Measurements from ENCODE around the gene MAPK8IP2. TPM values are rescaled to one million over a fixed set of nuclear protein-coding genes. Genes with fewer than 3 reads are reported as not detected.

The MAPK8IP2 gene
- total and polyA plus RNA-seq, 10 of the 15 experiments (the other 5 are each of a cell fraction or from before 2014, with no cell fraction given): 0.01 to 0.13 (median 0.06) TPM; not detected in 4

DNA sequence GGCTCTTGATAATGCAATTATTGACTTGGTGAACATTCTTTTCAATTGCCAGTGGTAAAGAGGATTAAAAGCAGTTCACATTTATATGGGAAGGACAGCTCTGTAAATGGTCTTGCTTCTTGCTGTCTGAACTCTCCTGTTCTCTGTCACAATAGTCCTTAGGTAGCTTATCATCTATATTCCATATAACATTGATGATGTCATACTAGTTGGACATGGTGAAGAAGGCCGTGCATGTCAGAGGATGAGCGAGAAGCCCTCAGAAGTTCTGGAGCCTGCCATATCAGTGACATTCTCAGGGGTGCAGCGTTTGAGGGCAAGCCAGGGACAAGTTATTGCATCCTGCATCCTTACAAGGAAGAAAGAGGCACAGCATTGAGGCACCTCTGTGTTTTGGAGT is 15.4 kb upstream of the MAPK8IP2 start:
- ATAC-seq: no peak
- H3K27ac ChIP-seq (ENCODE audit: control insufficient read depth, insufficient read depth): no peak overlapping the region
- no peaks in the 10 kb centered on the region for H3K9me3 ChIP-seq (replicated peaks; ENCODE audit: control insufficient read depth, insufficient read depth, low read length)
- H3K4me3 ChIP-seq: no peak overlapping the region
- SMC1A ChIA-PET (ENCODE audit: uncharacterized antibody, unreplicated experiment): no interaction called here
- RAD21 ChIA-PET (ENCODE audit: unreplicated experiment): no interaction called here
- BruUV-seq (replicated peaks): no TSS peak
- no peaks in the 10 kb centered on the region for H3K27me3 ChIP-seq (replicated peaks in 1 of 2; ENCODE audit: control insufficient read depth in 2 of 2, insufficient read depth in 2 of 2, low read length in 1 of 2)
- peaks cover 8% of the 10 kb centered on the region for H3K4me1 ChIP-seq (ENCODE audit: control insufficient read depth, insufficient read depth, low read length)
- intact Hi-C loops (cut with micrococcal nuclease; ENCODE audit: unreplicated experiment): no loop called here
- DNase-seq (ENCODE audit: low read depth, low spot score): no peak
- POLR2A ChIA-PET: no interaction called here
- peaks cover 20% of the 10 kb centered on the region for H3K79me2 ChIP-seq (ENCODE audit: control insufficient read depth, insufficient read depth, low read length)
- no peak overlapping the region for H3K9ac ChIP-seq (ENCODE audit: control insufficient read depth, insufficient read depth, low read length)
- in situ Hi-C loops (cut with MboI): no loop called here
- H4K20me1 ChIP-seq (ENCODE audit: control insufficient read depth, insufficient read depth): no peaks in the 10 kb centered on the region
- CTCF ChIA-PET: interaction anchor here (0.8 to 1.4 kb wide), 2 partner anchors 35 to 115 kb away, joined by 3 to 4 read pairs; no protein-coding TSS in a partner anchor
- H3K4me2 ChIP-seq (ENCODE audit: control insufficient read depth, insufficient read depth): no peak overlapping the region
- no peaks in the 10 kb centered on the region; a peak in 1 of 4 replicates for H3K36me3 ChIP-seq (ENCODE audit: control insufficient read depth in 2 of 2, insufficient read depth in 2 of 2, low read length in 1 of 2)
- FAIRE-seq: no peak
- H2AFZ ChIP-seq (ENCODE audit: control insufficient read depth, low read depth, low read length): no peak overlapping the region
- WGBS (ENCODE audit: insufficient coverage, insufficient replicate concordance, low lambda C conversion rate, missing lambda C conversion rate): 76% methylated on average over 3 of the region's 3 CpGs
- TF ChIP-seq, protein P1, sequence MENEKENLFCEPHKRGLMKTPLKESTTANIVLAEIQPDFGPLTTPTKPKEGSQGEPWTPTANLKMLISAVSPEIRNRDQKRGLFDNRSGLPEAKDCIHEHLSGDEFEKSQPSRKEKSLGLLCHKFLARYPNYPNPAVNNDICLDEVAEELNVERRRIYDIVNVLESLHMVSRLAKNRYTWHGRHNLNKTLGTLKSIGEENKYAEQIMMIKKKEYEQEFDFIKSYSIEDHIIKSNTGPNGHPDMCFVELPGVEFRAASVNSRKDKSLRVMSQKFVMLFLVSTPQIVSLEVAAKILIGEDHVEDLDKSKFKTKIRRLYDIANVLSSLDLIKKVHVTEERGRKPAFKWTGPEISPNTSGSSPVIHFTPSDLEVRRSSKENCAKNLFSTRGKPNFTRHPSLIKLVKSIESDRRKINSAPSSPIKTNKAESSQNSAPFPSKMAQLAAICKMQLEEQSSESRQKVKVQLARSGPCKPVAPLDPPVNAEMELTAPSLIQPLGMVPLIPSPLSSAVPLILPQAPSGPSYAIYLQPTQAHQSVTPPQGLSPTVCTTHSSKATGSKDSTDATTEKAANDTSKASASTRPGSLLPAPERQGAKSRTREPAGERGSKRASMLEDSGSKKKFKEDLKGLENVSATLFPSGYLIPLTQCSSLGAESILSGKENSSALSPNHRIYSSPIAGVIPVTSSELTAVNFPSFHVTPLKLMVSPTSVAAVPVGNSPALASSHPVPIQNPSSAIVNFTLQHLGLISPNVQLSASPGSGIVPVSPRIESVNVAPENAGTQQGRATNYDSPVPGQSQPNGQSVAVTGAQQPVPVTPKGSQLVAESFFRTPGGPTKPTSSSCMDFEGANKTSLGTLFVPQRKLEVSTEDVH (IDR thresholded peaks at IDR 0.05; ENCODE audit: low read depth, partially characterized antibody): no peak
- TF ChIP-seq, protein P2, sequence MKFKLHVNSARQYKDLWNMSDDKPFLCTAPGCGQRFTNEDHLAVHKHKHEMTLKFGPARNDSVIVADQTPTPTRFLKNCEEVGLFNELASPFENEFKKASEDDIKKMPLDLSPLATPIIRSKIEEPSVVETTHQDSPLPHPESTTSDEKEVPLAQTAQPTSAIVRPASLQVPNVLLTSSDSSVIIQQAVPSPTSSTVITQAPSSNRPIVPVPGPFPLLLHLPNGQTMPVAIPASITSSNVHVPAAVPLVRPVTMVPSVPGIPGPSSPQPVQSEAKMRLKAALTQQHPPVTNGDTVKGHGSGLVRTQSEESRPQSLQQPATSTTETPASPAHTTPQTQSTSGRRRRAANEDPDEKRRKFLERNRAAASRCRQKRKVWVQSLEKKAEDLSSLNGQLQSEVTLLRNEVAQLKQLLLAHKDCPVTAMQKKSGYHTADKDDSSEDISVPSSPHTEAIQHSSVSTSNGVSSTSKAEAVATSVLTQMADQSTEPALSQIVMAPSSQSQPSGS (IDR thresholded peaks at IDR 0.05; ENCODE audit: low read length): no peak
- TF ChIP-seq ASH2L (IDR thresholded peaks at IDR 0.05; ENCODE audit: borderline replicate concordance, low read depth): no peak
- no peak for TF ChIP-seq MXI1 (IDR thresholded peaks at IDR 0.05; ENCODE audit: low read depth, low read length)
- no peak for TF ChIP-seq TAF1 (IDR thresholded peaks at IDR 0.05; ENCODE audit: borderline replicate concordance, low read depth, low read length)
- TF ChIP-seq CHD2 (IDR thresholded peaks at IDR 0.05; ENCODE audit: borderline replicate concordance, low read depth, low read length): no peak
- TF ChIP-seq, protein P3, sequence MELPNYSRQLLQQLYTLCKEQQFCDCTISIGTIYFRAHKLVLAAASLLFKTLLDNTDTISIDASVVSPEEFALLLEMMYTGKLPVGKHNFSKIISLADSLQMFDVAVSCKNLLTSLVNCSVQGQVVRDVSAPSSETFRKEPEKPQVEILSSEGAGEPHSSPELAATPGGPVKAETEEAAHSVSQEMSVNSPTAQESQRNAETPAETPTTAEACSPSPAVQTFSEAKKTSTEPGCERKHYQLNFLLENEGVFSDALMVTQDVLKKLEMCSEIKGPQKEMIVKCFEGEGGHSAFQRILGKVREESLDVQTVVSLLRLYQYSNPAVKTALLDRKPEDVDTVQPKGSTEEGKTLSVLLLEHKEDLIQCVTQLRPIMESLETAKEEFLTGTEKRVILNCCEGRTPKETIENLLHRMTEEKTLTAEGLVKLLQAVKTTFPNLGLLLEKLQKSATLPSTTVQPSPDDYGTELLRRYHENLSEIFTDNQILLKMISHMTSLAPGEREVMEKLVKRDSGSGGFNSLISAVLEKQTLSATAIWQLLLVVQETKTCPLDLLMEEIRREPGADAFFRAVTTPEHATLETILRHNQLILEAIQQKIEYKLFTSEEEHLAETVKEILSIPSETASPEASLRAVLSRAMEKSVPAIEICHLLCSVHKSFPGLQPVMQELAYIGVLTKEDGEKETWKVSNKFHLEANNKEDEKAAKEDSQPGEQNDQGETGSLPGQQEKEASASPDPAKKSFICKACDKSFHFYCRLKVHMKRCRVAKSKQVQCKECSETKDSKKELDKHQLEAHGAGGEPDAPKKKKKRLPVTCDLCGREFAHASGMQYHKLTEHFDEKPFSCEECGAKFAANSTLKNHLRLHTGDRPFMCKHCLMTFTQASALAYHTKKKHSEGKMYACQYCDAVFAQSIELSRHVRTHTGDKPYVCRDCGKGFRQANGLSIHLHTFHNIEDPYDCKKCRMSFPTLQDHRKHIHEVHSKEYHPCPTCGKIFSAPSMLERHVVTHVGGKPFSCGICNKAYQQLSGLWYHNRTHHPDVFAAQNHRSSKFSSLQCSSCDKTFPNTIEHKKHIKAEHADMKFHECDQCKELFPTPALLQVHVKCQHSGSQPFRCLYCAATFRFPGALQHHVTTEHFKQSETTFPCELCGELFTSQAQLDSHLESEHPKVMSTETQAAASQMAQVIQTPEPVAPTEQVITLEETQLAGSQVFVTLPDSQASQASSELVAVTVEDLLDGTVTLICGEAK (IDR thresholded peaks at IDR 0.05; ENCODE audit: borderline replicate concordance): no peak
- no peak for TF ChIP-seq MEF2B (IDR thresholded peaks at IDR 0.05; ENCODE audit: partially characterized antibody, poor library complexity, severe bottlenecking)
- TF ChIP-seq CBX3 (IDR thresholded peaks at IDR 0.05; ENCODE audit: borderline replicate concordance, low read depth): no peak
- TF ChIP-seq MTA2 (IDR thresholded peaks at IDR 0.05; ENCODE audit: low read depth): no peak
- no peak for TF ChIP-seq SIX5 (IDR thresholded peaks at IDR 0.05; ENCODE audit: low read depth, low read length, severe bottlenecking)
- TF ChIP-seq, protein P4, sequence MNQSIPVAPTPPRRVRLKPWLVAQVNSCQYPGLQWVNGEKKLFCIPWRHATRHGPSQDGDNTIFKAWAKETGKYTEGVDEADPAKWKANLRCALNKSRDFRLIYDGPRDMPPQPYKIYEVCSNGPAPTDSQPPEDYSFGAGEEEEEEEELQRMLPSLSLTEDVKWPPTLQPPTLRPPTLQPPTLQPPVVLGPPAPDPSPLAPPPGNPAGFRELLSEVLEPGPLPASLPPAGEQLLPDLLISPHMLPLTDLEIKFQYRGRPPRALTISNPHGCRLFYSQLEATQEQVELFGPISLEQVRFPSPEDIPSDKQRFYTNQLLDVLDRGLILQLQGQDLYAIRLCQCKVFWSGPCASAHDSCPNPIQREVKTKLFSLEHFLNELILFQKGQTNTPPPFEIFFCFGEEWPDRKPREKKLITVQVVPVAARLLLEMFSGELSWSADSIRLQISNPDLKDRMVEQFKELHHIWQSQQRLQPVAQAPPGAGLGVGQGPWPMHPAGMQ (IDR thresholded peaks at IDR 0.05; ENCODE audit: borderline replicate concordance): no peak
- TF ChIP-seq TCF7 (IDR thresholded peaks at IDR 0.05; ENCODE audit: borderline replicate concordance): no peak
- no peak for TF ChIP-seq MYC (IDR thresholded peaks at IDR 0.05; ENCODE audit: insufficient read depth, insufficient read length, insufficient replicate concordance, low read length, severe bottlenecking)
